HepG2 (cell line): ENCODE data around the gene ZIM2. TPM values are rescaled to one million over a fixed set of nuclear protein-coding genes. Genes with fewer than 3 reads are reported as not detected.

Experiments
- CHD2 ChIP-seq: IDR thresholded peaks from 2 replicates; pipeline ENCODE4 v1.6.1; 2011; ENCODE audit warnings: low read depth, low read length, improper control_type of control experiment
- ELF3 ChIP-seq: IDR thresholded peaks from 2 replicates; pipeline ENCODE4 v1.6.1; 2016; ENCODE audit warnings: missing genetic modification reagents, missing compliant biosample characterization
- FOXA3 ChIP-seq: IDR thresholded peaks from 2 replicates; pipeline ENCODE4 v1.6.1; 2016; ENCODE audit warnings: missing genetic modification reagents, missing compliant biosample characterization
- FOXJ3 ChIP-seq: sonication (generic); formaldehyde crosslinking; IDR thresholded peaks from 2 replicates; pipeline ENCODE4 v1.4.0; 2020; ENCODE audit warnings: missing genetic modification reagents, mild to moderate bottlenecking, borderline replicate concordance
- GTF2F1 ChIP-seq: fragments of 150-350 bp; IDR thresholded peaks from 2 replicates; pipeline ENCODE4 v1.6.1; 2014; ENCODE audit warnings: low read length
- HDAC6 ChIP-seq: fragments of 200-600 bp; sonication (generic); IDR thresholded peaks from 2 replicates; pipeline ENCODE4 v1.7.0; 2017; ENCODE audit warnings: mild to moderate bottlenecking, antibody characterized with exemption, low read length, low read depth
- NPAS2 ChIP-seq: sonication (generic); formaldehyde crosslinking; IDR thresholded peaks from 2 replicates; pipeline ENCODE4 v1.8.0; 2022; ENCODE audit warnings: mild to moderate bottlenecking, missing genetic modification reagents, borderline replicate concordance
- RFX3 ChIP-seq: IDR thresholded peaks from 2 replicates; pipeline ENCODE4 v1.6.1; 2016; ENCODE audit warnings: missing biosample characterization, missing genetic modification reagents
- SNAPC2 ChIP-seq: sonication (generic); formaldehyde crosslinking; IDR thresholded peaks from 2 replicates; pipeline ENCODE4 v1.8.1; 2022; ENCODE audit warnings: mild to moderate bottlenecking, missing genetic modification reagents
- SPEN ChIP-seq: sonication (generic); formaldehyde crosslinking; IDR thresholded peaks from 2 replicates; pipeline ENCODE4 v1.5.1; 2020; ENCODE audit warnings: low read depth, mild to moderate bottlenecking, missing genetic modification reagents
- ZNF234 ChIP-seq: sonication (generic); formaldehyde crosslinking; conservative IDR thresholded peaks from 2 replicates; pipeline ENCODE4 v1.5.1; 2020; ENCODE audit warnings: mild to moderate bottlenecking, missing genetic modification reagents
- ZNF296 ChIP-seq: sonication (generic); formaldehyde crosslinking; conservative IDR thresholded peaks from 2 replicates; pipeline ENCODE4 v1.5.0; 2020; ENCODE audit warnings: mild to moderate bottlenecking, missing genetic modification reagents
- ZNF326 ChIP-seq: sonication (generic); formaldehyde crosslinking; IDR thresholded peaks from 2 replicates; pipeline ENCODE4 v1.4.0; 2020; ENCODE audit warnings: missing genetic modification reagents, borderline replicate concordance
- ZNF331 ChIP-seq: sonication (generic); formaldehyde crosslinking; IDR thresholded peaks from 2 replicates; pipeline ENCODE4 v1.4.0; 2020; ENCODE audit warnings: missing genetic modification reagents
- ZNF451 ChIP-seq: sonication (generic); formaldehyde crosslinking; IDR thresholded peaks from 2 replicates; pipeline ENCODE4 v1.5.0; 2020; ENCODE audit warnings: mild to moderate bottlenecking, missing genetic modification reagents
- ZNF598 ChIP-seq: sonication (generic); formaldehyde crosslinking; IDR thresholded peaks from 2 replicates; pipeline ENCODE4 v1.5.1; 2020; ENCODE audit warnings: mild to moderate bottlenecking, missing genetic modification reagents, borderline replicate concordance
- polyA plus RNA-seq, 8 experiments: library from polyadenylated mRNA; depleted of rRNA in 3 of 8; stranded (reverse) in 7 of 8; unstranded in 1 of 8; fragments of >200 nt; fragmentation: Illumina TruSeq in 4 of 8; extraction: Trizol in 4 of 8; gene quantifications; 2 replicates each; pipeline versions ENCODE4 v1.2.1 to v1.2.3, GENCODE V29; 2011 to 2016; ENCODE audit warnings: low read depth in 4 of 8, missing spikeins in 1 of 8, mixed read lengths in 1 of 8; ENCODE audit not compliant: insufficient read depth in 1 of 8
- total RNA-seq, 5 experiments: library from RNA; depleted of rRNA; stranded (reverse); fragments of >200 nt; fragmentation: Illumina TruSeq; extraction: Trizol; gene quantifications; 2 replicates each; pipeline ENCODE4 v1.2.3, GENCODE V29; 2016; ENCODE audit warnings: low read depth in 1 of 5
- TF ChIP-seq, protein P1 (sequence below): sonication (generic); formaldehyde crosslinking; IDR thresholded peaks from 2 replicates; pipeline ENCODE4 v1.5.1; 2020; ENCODE audit warnings: mild to moderate bottlenecking, missing genetic modification reagents, moderate library complexity
- TF ChIP-seq, protein P2 (sequence below): IDR thresholded peaks from 2 replicates; pipeline ENCODE4 v1.6.1; 2016; ENCODE audit warnings: control low read depth
- TF ChIP-seq, protein P3 (sequence below): sonication (generic); formaldehyde crosslinking; IDR thresholded peaks from 2 replicates; pipeline ENCODE4 v1.8.1; 2023; ENCODE audit warnings: mild to moderate bottlenecking, missing genetic modification reagents
- TF ChIP-seq, protein P4 (sequence below): sonication (generic); formaldehyde crosslinking; IDR thresholded peaks from 2 replicates; pipeline ENCODE4 v1.8.1; 2023; ENCODE audit warnings: missing genetic modification reagents, inconsistent platforms, borderline replicate concordance
- TF ChIP-seq, protein P5 (sequence below): sonication (generic); formaldehyde crosslinking; IDR thresholded peaks from 2 replicates; pipeline ENCODE4 v1.4.0; 2020; ENCODE audit warnings: missing genetic modification reagents
- TF ChIP-seq, protein P6 (sequence below): sonication (generic); formaldehyde crosslinking; IDR thresholded peaks from 2 replicates; pipeline ENCODE4 v1.4.0; 2020; ENCODE audit warnings: mild to moderate bottlenecking, missing genetic modification reagents

Gene ZIM2
- total and polyA plus RNA-seq, 2 of the 13 experiments (the other 11 are each of a cell fraction or from before 2014, with no cell fraction given), result 7.2 to 10.3 TPM

DNA sequence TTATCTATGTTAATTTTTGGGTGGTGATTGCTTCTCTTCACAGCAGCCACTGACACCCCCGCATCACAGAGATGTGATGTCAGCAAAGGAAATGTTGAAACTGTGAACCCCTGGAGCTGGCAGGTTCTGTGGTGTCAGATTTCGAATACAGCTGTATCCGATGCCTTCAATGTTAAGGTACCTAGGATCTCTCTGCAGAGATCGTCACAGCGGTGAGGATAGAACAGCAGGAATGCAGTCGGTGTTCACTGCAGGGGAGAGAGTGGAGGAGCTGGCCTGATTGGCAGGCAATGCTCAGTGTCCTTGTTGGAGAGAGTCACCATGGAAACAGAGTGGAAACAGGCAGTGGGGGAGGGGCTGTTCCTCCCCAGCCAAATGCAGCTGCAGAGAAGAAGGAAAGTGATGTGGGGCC, 89.4 kb downstream of the ZIM2 start (continued):
- TF ChIP-seq, protein P1, sequence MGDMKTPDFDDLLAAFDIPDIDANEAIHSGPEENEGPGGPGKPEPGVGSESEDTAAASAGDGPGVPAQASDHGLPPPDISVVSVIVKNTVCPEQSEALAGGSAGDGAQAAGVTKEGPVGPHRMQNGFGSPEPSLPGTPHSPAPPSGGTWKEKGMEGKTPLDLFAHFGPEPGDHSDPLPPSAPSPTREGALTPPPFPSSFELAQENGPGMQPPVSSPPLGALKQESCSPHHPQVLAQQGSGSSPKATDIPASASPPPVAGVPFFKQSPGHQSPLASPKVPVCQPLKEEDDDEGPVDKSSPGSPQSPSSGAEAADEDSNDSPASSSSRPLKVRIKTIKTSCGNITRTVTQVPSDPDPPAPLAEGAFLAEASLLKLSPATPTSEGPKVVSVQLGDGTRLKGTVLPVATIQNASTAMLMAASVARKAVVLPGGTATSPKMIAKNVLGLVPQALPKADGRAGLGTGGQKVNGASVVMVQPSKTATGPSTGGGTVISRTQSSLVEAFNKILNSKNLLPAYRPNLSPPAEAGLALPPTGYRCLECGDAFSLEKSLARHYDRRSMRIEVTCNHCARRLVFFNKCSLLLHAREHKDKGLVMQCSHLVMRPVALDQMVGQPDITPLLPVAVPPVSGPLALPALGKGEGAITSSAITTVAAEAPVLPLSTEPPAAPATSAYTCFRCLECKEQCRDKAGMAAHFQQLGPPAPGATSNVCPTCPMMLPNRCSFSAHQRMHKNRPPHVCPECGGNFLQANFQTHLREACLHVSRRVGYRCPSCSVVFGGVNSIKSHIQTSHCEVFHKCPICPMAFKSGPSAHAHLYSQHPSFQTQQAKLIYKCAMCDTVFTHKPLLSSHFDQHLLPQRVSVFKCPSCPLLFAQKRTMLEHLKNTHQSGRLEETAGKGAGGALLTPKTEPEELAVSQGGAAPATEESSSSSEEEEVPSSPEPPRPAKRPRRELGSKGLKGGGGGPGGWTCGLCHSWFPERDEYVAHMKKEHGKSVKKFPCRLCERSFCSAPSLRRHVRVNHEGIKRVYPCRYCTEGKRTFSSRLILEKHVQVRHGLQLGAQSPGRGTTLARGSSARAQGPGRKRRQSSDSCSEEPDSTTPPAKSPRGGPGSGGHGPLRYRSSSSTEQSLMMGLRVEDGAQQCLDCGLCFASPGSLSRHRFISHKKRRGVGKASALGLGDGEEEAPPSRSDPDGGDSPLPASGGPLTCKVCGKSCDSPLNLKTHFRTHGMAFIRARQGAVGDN (CRISPR knock-in tag), result peak; percentile 45
- no peak for TF ChIP-seq ZNF326 (CRISPR knock-in tag)
- TF ChIP-seq, protein P2, sequence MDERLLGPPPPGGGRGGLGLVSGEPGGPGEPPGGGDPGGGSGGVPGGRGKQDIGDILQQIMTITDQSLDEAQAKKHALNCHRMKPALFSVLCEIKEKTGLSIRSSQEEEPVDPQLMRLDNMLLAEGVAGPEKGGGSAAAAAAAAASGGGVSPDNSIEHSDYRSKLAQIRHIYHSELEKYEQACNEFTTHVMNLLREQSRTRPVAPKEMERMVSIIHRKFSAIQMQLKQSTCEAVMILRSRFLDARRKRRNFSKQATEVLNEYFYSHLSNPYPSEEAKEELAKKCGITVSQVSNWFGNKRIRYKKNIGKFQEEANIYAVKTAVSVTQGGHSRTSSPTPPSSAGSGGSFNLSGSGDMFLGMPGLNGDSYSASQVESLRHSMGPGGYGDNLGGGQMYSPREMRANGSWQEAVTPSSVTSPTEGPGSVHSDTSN (CRISPR knock-in tag), result peak; percentile 85
- no peak for TF ChIP-seq ZNF331
- TF ChIP-seq, protein P3, sequence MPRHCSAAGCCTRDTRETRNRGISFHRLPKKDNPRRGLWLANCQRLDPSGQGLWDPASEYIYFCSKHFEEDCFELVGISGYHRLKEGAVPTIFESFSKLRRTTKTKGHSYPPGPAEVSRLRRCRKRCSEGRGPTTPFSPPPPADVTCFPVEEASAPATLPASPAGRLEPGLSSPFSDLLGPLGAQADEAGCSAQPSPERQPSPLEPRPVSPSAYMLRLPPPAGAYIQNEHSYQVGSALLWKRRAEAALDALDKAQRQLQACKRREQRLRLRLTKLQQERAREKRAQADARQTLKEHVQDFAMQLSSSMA (CRISPR knock-in tag), result no peak
- peak; percentile 37; the same call in 1 of the 2 replicates for TF ChIP-seq FOXJ3
- TF ChIP-seq, protein P4, sequence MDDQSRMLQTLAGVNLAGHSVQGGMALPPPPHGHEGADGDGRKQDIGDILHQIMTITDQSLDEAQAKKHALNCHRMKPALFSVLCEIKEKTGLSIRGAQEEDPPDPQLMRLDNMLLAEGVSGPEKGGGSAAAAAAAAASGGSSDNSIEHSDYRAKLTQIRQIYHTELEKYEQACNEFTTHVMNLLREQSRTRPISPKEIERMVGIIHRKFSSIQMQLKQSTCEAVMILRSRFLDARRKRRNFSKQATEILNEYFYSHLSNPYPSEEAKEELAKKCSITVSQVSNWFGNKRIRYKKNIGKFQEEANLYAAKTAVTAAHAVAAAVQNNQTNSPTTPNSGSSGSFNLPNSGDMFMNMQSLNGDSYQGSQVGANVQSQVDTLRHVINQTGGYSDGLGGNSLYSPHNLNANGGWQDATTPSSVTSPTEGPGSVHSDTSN (CRISPR knock-in tag), result no peak
- TF ChIP-seq RFX3, result peak; percentile 91
- peak; percentile 50; the same call in 1 of the 2 replicates for TF ChIP-seq CHD2
- no peak for TF ChIP-seq ZNF296 (CRISPR knock-in tag)
- TF ChIP-seq ELF3 (CRISPR knock-in tag), result peak; percentile 40; the same call in 1 of the 2 replicates
- peak; percentile 44; the same call in 1 of the 2 replicates for TF ChIP-seq ZNF598 (CRISPR knock-in tag)
- TF ChIP-seq, protein P5, sequence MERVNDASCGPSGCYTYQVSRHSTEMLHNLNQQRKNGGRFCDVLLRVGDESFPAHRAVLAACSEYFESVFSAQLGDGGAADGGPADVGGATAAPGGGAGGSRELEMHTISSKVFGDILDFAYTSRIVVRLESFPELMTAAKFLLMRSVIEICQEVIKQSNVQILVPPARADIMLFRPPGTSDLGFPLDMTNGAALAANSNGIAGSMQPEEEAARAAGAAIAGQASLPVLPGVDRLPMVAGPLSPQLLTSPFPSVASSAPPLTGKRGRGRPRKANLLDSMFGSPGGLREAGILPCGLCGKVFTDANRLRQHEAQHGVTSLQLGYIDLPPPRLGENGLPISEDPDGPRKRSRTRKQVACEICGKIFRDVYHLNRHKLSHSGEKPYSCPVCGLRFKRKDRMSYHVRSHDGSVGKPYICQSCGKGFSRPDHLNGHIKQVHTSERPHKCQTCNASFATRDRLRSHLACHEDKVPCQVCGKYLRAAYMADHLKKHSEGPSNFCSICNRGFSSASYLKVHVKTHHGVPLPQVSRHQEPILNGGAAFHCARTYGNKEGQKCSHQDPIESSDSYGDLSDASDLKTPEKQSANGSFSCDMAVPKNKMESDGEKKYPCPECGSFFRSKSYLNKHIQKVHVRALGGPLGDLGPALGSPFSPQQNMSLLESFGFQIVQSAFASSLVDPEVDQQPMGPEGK (CRISPR knock-in tag), result peak; percentile 57; the same call in 1 of the 2 replicates
- TF ChIP-seq GTF2F1, result no peak
- no peak for TF ChIP-seq ZNF451 (CRISPR knock-in tag)
- TF ChIP-seq HDAC6, result no peak
- TF ChIP-seq SPEN (CRISPR knock-in tag), result peak; percentile 58; the same call in 1 of the 2 replicates
- TF ChIP-seq ZNF234 (CRISPR knock-in tag), result no peak
- TF ChIP-seq, protein P6, sequence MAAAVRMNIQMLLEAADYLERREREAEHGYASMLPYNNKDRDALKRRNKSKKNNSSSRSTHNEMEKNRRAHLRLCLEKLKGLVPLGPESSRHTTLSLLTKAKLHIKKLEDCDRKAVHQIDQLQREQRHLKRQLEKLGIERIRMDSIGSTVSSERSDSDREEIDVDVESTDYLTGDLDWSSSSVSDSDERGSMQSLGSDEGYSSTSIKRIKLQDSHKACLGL (CRISPR knock-in tag), result no peak
- TF ChIP-seq NPAS2, result no peak
- peak; percentile 31; the same call in 1 of the 2 replicates for TF ChIP-seq FOXA3
- no peak for TF ChIP-seq SNAPC2 (CRISPR knock-in tag)
